Gastroesophageal sphincter (tissue), 3 donors: ENCODE results near the gene GP5.

Experiments
- CTCF ChIP-seq, 4 experiments: fragments of 200-600 bp in 2 of 4; fragments of 450-650 bp in 2 of 4; sonication (generic) in 1 of 4; IDR thresholded peaks; one replicate each; pipeline ENCODE4 v1.5.1; 2017 to 2019; ENCODE audit warnings: antibody characterized with exemption in 4 of 4, mild to moderate bottlenecking in 2 of 4, moderate library complexity in 2 of 4
- POLR2A ChIP-seq, 2 donors: fragments of 450-650 bp; IDR thresholded peaks; one replicate each; pipeline ENCODE4 v1.6.1; 2017; ENCODE audit warnings: antibody characterized with exemption in 2 of 2, mild to moderate bottlenecking in 2 of 2, moderate library complexity in 1 of 2

GRCh38 chr3:194443901-194444300, 44.8 kb upstream of the GP5 start:
- no peak for TF ChIP-seq CTCF (IDR thresholded peaks at IDR 0.05)
- no peak for TF ChIP-seq POLR2A (IDR thresholded peaks at IDR 0.05)
